GM13976 (cell line): ENCODE data around the gene AFMID.

Source experiments
- DNase-seq: peaks from one replicate; pipeline ENCODE4 v3.0.0; 2012; ENCODE audit warnings: low spot score
- in situ Hi-C: fragments of 300-500 bp; cut with MboI; formaldehyde crosslinking; loops from one replicate; pipeline ENCODE4 v1.12.0; 2022; ENCODE audit warnings: low sequenced_read_pairs, mixed read lengths, inconsistent platforms; ENCODE audit not compliant: unreplicated experiment
- TF ChIP-seq, protein P1 (sequence below): IDR thresholded peaks from 2 replicates; pipeline ENCODE4 v1.5.1; 2012; ENCODE audit warnings: borderline replicate concordance, mild to moderate bottlenecking; ENCODE audit not compliant: insufficient read depth; ENCODE audit errors: extremely low read depth, missing control alignments, control extremely low read depth

The AFMID gene

DNA sequence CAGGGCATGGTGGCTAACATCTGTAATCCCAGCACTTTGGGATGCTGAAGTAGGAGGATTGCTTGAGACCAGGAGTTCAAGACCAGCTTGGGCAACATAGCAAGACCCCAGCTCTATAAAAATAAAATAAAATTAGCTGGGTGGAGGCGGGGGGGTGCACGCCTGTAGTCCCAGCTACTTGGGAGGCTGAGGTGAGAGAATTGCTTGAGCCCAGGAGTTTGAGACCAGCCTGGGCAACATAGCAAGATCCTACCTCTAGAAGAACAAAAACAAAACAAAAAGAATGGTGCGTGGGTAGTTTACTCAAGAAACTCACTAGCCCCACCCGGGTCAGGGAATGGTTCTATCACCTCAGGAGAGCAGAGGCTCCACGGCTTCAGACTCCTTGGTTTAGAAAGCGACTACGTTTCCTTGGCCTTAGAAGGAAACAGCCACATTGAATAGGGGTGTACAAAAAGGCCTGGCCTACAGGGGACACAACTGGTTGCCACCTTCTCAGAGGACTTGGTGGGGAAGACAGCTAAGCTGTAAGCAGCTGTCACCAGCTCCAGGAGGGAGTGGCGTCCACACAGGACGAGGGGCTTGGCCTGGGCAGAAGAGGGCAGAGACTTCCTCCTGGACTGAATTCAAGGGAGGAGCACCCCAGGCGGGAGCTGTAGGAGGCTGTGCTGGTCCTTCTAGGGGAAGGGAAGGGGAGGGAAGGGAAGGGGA lies 1.0 kb upstream of the AFMID start:
- in situ Hi-C loops: no loop called here
- TF ChIP-seq, protein P1, sequence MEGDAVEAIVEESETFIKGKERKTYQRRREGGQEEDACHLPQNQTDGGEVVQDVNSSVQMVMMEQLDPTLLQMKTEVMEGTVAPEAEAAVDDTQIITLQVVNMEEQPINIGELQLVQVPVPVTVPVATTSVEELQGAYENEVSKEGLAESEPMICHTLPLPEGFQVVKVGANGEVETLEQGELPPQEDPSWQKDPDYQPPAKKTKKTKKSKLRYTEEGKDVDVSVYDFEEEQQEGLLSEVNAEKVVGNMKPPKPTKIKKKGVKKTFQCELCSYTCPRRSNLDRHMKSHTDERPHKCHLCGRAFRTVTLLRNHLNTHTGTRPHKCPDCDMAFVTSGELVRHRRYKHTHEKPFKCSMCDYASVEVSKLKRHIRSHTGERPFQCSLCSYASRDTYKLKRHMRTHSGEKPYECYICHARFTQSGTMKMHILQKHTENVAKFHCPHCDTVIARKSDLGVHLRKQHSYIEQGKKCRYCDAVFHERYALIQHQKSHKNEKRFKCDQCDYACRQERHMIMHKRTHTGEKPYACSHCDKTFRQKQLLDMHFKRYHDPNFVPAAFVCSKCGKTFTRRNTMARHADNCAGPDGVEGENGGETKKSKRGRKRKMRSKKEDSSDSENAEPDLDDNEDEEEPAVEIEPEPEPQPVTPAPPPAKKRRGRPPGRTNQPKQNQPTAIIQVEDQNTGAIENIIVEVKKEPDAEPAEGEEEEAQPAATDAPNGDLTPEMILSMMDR: no peak
- no peak for DNase-seq

DNA sequence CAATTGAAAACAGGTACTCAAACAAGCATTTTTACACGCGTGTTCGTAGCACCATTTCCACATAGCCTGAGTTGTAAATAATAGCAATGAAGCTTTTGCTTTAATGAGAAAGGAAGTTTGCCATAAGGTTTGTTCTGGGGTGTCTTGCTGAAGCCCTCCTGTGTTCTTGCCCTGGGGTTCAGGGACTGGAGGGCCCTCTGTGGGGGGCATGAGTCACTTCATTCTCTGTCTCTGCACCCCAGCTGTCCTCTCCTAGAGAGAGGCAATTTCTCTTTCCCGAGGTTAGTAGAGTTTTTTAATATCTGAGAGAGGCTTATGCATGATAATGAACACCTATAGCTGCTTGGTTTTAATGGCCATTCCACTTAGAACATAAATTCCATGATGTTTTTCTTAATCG lies 9.6 kb downstream of the AFMID start:
- DNase-seq: no peak
- in situ Hi-C loops: no loop called here
- TF ChIP-seq, protein P1: no peak

DNA sequence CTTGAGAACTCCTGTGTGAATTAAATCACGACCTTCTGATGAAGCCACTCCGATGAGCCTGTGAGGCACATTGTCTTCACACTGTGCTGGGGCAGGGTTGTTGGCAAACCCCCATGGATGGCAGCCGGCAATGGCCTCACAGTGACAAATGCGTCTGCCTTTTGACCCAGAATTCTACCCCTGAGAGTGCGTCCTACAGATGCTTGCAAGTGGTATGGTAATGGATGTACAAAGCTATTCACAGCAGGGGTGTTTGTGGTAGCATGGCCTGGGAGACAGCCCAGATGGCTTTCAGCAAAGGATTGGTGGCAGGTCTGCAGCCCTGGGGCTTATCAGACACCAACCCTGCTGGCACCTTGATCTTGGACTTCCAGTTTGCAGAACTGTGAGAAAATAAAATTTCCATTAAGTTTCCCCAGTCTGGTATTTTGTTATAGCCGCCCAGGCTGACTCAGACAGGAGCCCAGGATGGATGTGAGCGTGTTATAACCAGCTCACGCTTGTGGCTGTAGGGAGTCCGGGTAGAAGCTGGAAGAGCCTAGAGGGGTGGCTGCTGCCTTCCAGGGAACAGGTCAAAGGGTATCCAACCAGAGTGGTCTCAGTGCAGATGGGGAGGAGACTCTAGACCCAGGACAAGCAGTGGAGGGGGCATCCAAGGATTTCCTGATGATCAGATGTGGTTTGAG lies 10.1 kb downstream of the AFMID start:
- TF ChIP-seq, protein P1: no peak
- in situ Hi-C loops: no loop called here
- DNase-seq: no peak

GRCh38 chr17:78200451-78200850 lies 13.3 kb downstream of the AFMID start:
- TF ChIP-seq, protein P1: no peak
- in situ Hi-C loops: no loop called here
- no peak for DNase-seq

DNA sequence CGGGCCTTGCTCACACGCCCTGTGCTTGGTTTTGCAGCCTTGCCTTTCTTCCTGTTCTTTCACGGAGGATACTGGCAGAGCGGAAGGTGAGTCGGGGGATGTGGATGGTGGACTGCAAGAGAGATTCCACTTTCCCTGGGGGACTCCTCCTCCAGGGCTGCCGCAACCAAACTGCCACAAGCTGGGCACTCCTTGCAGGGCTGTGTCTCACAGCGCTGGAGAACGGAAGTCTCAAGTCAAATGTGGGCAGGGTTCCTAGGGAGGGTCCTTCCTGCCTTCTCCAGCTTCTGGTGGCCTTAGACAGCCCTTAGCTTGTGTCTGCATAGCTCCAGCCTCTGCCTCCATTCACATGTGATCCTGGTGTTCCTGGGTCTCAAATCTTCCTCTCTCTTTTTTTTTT lies 15.5 kb downstream of the AFMID start:
- TF ChIP-seq, protein P1: no peak
- in situ Hi-C loops: no loop called here
- DNase-seq: no peak

DNA sequence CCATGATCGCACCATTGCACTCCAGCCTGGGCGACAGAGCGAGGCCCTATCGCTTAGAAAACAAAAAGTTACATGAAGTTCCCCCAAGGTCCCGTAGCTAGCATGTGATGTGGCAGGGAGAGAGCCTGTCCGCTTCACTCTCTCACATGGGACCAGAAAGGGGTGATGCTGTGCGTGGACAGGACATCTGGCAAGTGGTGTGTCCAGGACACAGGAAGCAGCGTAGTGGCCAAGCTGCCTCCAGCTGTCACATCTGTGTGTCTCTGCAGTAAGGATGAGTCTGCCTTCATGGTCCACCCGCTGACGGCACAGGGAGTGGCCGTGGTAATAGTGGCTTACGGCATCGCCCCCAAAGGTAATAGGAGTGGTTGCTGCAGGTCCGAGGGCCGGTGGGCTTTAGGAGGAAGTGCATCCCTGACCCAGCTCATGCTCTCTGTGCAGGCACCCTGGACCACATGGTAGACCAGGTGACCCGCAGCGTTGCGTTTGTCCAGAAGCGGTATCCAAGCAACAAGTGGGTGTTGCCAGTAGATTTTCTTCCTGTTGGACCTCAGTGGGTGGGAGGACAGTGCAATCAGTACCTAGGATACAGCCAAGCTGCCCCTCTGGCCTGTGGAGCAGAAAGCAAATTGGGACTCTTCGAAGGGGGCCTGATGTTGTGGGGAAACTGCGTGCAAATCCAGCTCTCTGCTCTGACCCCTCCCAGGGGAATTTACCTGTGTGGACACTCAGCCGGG lies 17.4 kb downstream of the AFMID start:
- DNase-seq: no peak
- TF ChIP-seq, protein P1: no peak
- in situ Hi-C loops: no loop called here
